ENCODE data around the gene DGCR6L.
"Not testable (repeated sequence)": the region's sequence is repeated elsewhere in the genome, so short reads cannot be mapped to it uniquely, and the experiment has no call there.

The DGCR6L gene

DNA sequence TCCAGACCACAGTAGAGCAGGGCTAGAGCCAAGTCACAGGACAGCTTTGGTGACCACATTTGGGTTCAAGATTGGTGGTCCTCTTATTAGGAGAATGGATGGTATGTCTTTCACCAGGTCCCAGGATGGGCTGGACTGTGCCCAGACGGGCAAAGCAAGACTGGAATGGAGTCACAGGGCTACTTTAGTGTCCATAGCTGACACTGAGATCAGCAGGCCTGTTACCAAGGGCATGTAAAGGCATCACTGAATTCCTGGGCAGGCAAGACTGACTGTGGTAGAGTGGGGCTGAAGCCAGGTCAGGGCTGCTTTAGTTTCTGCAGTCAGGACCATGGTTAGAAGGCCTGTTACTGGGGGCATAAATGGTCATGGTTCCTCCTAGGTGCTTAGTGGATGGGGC lies 6.1 kb upstream of the DGCR6L start:
- not testable (repeated sequence) for H3K36me3 ChIP-seq (ENCODE audit: control insufficient read depth, insufficient read depth, low read length); H3K4me1 ChIP-seq (ENCODE audit: control insufficient read depth, insufficient read depth, low read length); H3K27me3 ChIP-seq (ENCODE audit: control insufficient read depth, insufficient read depth, low read length, poor library complexity, severe bottlenecking); H3K9me3 ChIP-seq (ENCODE audit: control insufficient read depth, low read length); H3K4me3 ChIP-seq (ENCODE audit: insufficient read depth, low read depth, low read length); H3K27ac ChIP-seq (ENCODE audit: insufficient read depth, low read depth, low read length, poor library complexity, severe bottlenecking)
- WGBS, 2 experiments, result 81 to 88% methylated on average over 1 of the region's 1 CpG

DNA sequence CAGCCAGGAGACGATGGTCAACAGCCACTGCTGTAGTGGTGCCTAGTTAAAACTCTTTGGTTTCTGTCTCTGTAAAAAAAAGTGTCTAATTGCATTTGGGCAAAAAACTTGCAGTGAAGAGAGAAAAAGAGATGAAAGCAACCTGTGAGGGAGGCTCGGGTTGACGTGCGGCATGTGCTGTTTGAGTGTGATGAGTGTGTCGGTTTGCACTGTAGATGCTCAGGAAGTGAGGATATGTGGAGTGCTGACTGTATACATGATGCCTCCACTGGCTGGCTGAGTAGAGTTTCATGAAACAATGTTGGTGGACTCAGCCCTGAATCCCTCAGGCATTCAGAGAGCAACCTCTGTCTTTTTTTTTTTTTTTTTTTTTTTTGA lies 4.3 kb upstream of the DGCR6L start:
- Histone ChIP-seq H3K27me3 (ENCODE audit: control insufficient read depth, insufficient read depth, low read length, poor library complexity, severe bottlenecking) (no peaks in the 10 kb centered on the region), H3K36me3 (ENCODE audit: control insufficient read depth, insufficient read depth, low read length) (no peaks in the 10 kb centered on the region)

GRCh38 chr22:20321552-20322211 lies 1.8 kb upstream of the DGCR6L start:
- not testable (repeated sequence) for H3K9me3 ChIP-seq (ENCODE audit: control insufficient read depth, low read length); H3K27me3 ChIP-seq (ENCODE audit: control insufficient read depth, insufficient read depth, low read length, poor library complexity, severe bottlenecking); H3K4me3 ChIP-seq (ENCODE audit: insufficient read depth, low read depth, low read length); H3K27ac ChIP-seq (ENCODE audit: insufficient read depth, low read depth, low read length, poor library complexity, severe bottlenecking); H3K36me3 ChIP-seq (ENCODE audit: control insufficient read depth, insufficient read depth, low read length); H3K4me1 ChIP-seq (ENCODE audit: control insufficient read depth, insufficient read depth, low read length)
- WGBS, 2 experiments, result 88 to 89% methylated on average over 6 to 7 of the region's 7 CpGs

More for the DNA sequence above, 4.3 kb upstream of the DGCR6L start:
- Histone ChIP-seq H3K27ac (ENCODE audit: insufficient read depth, low read depth, low read length, poor library complexity, severe bottlenecking) (no peak overlapping the region), H3K4me1 (ENCODE audit: control insufficient read depth, insufficient read depth, low read length) (no peaks in the 10 kb centered on the region), H3K4me3 (ENCODE audit: insufficient read depth, low read depth, low read length) (no peak overlapping the region), H3K9me3 (ENCODE audit: control insufficient read depth, low read length) (no peaks in the 10 kb centered on the region)
- WGBS, 2 experiments, result 94 to 97% methylated on average over 5 of the region's 5 CpGs

DNA sequence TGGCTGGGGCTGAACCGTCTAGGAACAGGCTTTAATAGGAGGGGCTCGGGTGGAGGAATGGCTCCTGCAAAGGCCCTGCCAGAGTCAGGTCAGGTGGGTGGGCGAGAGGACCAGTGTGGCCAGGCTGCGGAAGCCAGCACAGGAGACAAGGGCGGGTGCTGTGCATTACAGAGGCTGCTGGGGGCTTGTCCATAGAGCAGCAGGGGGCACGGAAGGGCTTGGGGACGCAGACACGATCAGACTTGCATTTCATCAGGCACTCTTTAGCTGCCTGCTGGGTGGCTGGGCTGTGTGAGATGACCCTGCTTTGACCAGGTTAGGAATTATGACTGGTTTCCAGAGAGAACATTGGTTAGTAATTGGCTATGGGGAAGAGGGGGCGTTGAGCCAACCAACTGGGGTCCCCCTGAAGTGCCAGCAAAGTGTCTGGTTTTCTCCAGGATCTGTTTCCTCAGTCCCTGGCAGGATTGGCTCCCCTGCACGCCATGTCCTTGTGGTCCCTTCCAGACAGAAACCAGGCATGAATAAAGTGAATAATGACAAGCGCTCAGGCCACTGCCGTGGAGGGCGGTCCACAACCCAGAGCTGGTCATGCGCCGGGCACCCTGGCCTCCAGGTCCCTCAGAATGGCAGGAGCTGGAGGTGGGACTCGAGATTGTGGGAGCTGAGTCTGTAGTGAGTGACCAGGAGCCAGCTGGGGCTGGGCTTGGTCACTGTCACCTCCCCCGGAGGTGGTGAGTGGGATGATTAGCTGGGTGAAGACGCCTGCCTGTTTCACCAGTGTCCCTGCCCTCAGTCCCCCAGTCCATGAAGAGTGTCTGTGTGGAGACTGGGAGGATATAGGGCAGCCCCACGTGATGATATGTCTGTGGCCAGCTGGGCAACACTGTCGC lies 1.0 kb upstream of the DGCR6L start:
- not testable (repeated sequence) for H3K27me3 ChIP-seq (ENCODE audit: control insufficient read depth, insufficient read depth, low read length, poor library complexity, severe bottlenecking); H3K36me3 ChIP-seq (ENCODE audit: control insufficient read depth, insufficient read depth, low read length); H3K4me1 ChIP-seq (ENCODE audit: control insufficient read depth, insufficient read depth, low read length); H3K9me3 ChIP-seq (ENCODE audit: control insufficient read depth, low read length); H3K27ac ChIP-seq (ENCODE audit: insufficient read depth, low read depth, low read length, poor library complexity, severe bottlenecking)
- 52% methylated on average over 20 of the region's 20 CpGs for WGBS, 2 experiments
- peak overlapping the region; percentile 82 for H3K4me3 ChIP-seq (ENCODE audit: insufficient read depth, low read depth, low read length)

- Histone ChIP-seq H3K27ac (ENCODE audit: insufficient read depth, low read depth, low read length, poor library complexity, severe bottlenecking) (no peak overlapping the region), H3K9me3 (ENCODE audit: control insufficient read depth, low read length) (no peaks in the 10 kb centered on the region), H3K36me3 (ENCODE audit: control insufficient read depth, insufficient read depth, low read length) (no peaks in the 10 kb centered on the region), H3K27me3 (ENCODE audit: control insufficient read depth, insufficient read depth, low read length, poor library complexity, severe bottlenecking) (no peaks in the 10 kb centered on the region), H3K4me3 (ENCODE audit: insufficient read depth, low read depth, low read length) (peak overlapping the region; percentile 82), H3K4me1 (ENCODE audit: control insufficient read depth, insufficient read depth, low read length) (peaks cover 6% of the 10 kb centered on the region)
- WGBS, 2 experiments, result 8 to 9% methylated on average over 32 of the region's 32 CpGs
These were observed 667 bp downstream of the DGCR6L start for GRCh38 chr22:20319041-20319744.

GRCh38 chr22:20318043-20318688 lies 1.7 kb downstream of the DGCR6L start:
- not testable (repeated sequence) for H3K4me1 ChIP-seq (ENCODE audit: control insufficient read depth, insufficient read depth, low read length); H3K9me3 ChIP-seq (ENCODE audit: control insufficient read depth, low read length); H3K27me3 ChIP-seq (ENCODE audit: control insufficient read depth, insufficient read depth, low read length, poor library complexity, severe bottlenecking); H3K36me3 ChIP-seq (ENCODE audit: control insufficient read depth, insufficient read depth, low read length); H3K4me3 ChIP-seq (ENCODE audit: insufficient read depth, low read depth, low read length); H3K27ac ChIP-seq (ENCODE audit: insufficient read depth, low read depth, low read length, poor library complexity, severe bottlenecking)
- 93 to 96% methylated on average over 3 of the region's 6 CpGs for WGBS, 2 experiments

DNA sequence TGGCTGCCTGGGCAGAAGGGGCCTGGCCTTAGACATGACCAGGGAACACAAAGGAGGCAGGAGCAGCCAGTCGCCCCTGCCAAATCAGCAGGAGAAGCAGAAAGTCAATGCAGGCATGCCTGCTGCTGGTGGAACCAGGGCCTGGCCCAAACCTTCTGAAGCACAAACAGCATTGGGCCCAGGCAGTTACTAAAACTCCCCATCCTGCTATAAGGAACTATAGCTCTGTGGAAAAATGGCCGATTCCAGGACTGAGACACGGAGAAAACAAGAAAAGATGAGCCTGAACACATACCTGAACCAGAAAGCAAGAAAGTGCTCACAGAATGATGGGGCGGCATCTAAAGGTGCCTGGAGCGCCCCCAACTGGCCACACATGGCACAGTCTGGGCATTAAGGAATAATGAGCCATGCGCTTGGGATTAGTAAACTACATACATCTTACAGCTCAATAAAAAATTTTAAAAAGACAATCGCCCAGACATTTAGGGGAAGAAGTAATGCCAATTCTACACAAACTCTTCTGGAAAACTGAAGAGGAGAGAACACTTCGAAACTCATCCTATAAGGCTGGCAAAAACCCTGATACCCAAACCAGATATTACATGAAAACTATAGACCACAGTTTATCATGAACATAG lies 2.3 kb downstream of the DGCR6L start:
- not testable (repeated sequence) for H3K4me3 ChIP-seq (ENCODE audit: insufficient read depth, low read depth, low read length); H3K36me3 ChIP-seq (ENCODE audit: control insufficient read depth, insufficient read depth, low read length); H3K27me3 ChIP-seq (ENCODE audit: control insufficient read depth, insufficient read depth, low read length, poor library complexity, severe bottlenecking); H3K27ac ChIP-seq (ENCODE audit: insufficient read depth, low read depth, low read length, poor library complexity, severe bottlenecking); H3K4me1 ChIP-seq (ENCODE audit: control insufficient read depth, insufficient read depth, low read length); H3K9me3 ChIP-seq (ENCODE audit: control insufficient read depth, low read length)
- WGBS, 2 experiments, result 38 to 48% methylated on average over 5 to 7 of the region's 8 CpGs

DNA sequence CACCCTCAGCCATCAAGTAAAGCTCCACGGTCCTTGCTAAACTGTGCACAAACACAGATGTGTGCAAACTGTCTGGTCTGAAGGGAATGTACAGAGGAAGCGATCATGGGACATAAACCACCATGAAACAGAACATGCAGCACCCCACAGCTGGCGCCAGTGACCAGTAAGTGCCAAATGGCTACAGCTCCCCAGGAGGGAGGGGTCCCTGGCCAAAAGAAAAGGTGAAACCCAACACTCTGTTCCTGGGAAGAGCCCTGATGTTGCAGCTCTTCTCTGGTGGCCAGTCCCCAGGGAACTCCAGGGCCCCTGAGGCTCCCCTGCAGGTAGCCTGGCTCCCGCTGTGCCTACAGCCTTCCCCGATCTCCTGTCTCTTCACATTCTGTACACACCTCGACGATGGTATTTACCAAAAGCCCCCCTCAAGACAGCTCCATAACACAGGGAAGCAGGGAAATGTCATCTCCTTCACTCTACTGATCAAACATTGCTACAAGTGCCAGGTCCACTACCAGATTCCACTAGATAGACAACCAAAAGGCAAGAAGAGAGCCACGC lies 2.9 kb downstream of the DGCR6L start:
- Histone ChIP-seq H3K27me3 (ENCODE audit: control insufficient read depth, insufficient read depth, low read length, poor library complexity, severe bottlenecking) (no peaks in the 10 kb centered on the region), H3K36me3 (ENCODE audit: control insufficient read depth, insufficient read depth, low read length) (no peaks in the 10 kb centered on the region), H3K27ac (ENCODE audit: insufficient read depth, low read depth, low read length, poor library complexity, severe bottlenecking) (no peak overlapping the region), H3K4me1 (ENCODE audit: control insufficient read depth, insufficient read depth, low read length) (peaks cover 6% of the 10 kb centered on the region), H3K9me3 (ENCODE audit: control insufficient read depth, low read length) (no peaks in the 10 kb centered on the region), H3K4me3 (ENCODE audit: insufficient read depth, low read depth, low read length) (no peak overlapping the region)
- WGBS, 2 experiments, result 86 to 87% methylated on average over 8 of the region's 8 CpGs

- no peaks in the 10 kb centered on the region for H3K9me3 ChIP-seq (ENCODE audit: control insufficient read depth, low read length)
- H3K36me3 ChIP-seq (ENCODE audit: control insufficient read depth, insufficient read depth, low read length), result no peaks in the 10 kb centered on the region
- WGBS, 2 experiments, result 95 to 96% methylated on average over 12 of the region's 12 CpGs
- peaks cover 6% of the 10 kb centered on the region for H3K4me1 ChIP-seq (ENCODE audit: control insufficient read depth, insufficient read depth, low read length)
- no peak overlapping the region for H3K27ac ChIP-seq (ENCODE audit: insufficient read depth, low read depth, low read length, poor library complexity, severe bottlenecking)
- no peaks in the 10 kb centered on the region for H3K27me3 ChIP-seq (ENCODE audit: control insufficient read depth, insufficient read depth, low read length, poor library complexity, severe bottlenecking)
- no peak overlapping the region for H3K4me3 ChIP-seq (ENCODE audit: insufficient read depth, low read depth, low read length)
These were observed 3.5 kb downstream of the DGCR6L start for GRCh38 chr22:20316217-20316843.
